Measurements from ENCODE around the gene PRSS53.

PRSS53 gene

DNA sequence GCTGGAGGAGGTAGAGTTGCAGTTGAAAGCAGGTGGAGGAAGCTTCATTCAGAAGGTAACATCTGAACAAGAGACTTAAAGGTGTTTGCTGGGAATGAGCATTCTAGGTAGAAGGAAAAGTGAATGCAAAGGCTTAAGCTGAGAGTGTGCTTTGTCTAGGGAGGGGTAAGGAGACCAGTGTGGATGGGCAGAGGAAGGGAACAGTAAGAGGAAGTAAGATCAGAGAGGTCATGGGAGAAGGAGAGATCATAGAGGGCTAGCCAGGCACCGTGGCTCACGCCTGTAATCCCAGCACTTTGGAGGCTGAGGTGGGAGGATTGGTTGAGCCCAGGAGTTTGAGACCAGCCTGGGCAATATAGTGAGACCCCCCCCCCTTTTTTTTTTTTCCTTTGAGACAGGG, 52.1 kb downstream of the PRSS53 start:
- no peak for DNase-seq

- peak; percentile 92 for DNase-seq
Measured at GRCh38 chr16:31033709-31034492, 54.8 kb downstream of the PRSS53 start.

Measured in CD4-positive, alpha-beta T cell treated with Interleukin-6 for 4 hours (primary cell).